ENCODE measurements around the gene RIMS4. TPM values are rescaled to one million over a fixed set of nuclear protein-coding genes. Genes with fewer than 3 reads are reported as not detected.

The RIMS4 gene
- total and polyA plus RNA-seq, 12 donors: 0.11 to 6.3 (median 0.78) TPM; not detected in 1

GRCh38 chr20:44796311-44796710 is 14.0 kb downstream of the RIMS4 start:
- Histone ChIP-seq H3K36me3 (replicated peaks in 1 of 2) (no peaks in the 10 kb centered on the region), H3K4me1 (replicated peaks in 1 of 2) (no peaks in the 10 kb centered on the region), H3K27me3 (no peaks in the 10 kb centered on the region), H3K9me3 (replicated peaks in 1 of 3) (no peaks in the 10 kb centered on the region), H3K27ac (no peak overlapping the region), H3K4me3 (no peak overlapping the region)
- DNase-seq: no peak
- intact Hi-C loops (cut with DNase I): no loop called here
- TF ChIP-seq, protein P1, sequence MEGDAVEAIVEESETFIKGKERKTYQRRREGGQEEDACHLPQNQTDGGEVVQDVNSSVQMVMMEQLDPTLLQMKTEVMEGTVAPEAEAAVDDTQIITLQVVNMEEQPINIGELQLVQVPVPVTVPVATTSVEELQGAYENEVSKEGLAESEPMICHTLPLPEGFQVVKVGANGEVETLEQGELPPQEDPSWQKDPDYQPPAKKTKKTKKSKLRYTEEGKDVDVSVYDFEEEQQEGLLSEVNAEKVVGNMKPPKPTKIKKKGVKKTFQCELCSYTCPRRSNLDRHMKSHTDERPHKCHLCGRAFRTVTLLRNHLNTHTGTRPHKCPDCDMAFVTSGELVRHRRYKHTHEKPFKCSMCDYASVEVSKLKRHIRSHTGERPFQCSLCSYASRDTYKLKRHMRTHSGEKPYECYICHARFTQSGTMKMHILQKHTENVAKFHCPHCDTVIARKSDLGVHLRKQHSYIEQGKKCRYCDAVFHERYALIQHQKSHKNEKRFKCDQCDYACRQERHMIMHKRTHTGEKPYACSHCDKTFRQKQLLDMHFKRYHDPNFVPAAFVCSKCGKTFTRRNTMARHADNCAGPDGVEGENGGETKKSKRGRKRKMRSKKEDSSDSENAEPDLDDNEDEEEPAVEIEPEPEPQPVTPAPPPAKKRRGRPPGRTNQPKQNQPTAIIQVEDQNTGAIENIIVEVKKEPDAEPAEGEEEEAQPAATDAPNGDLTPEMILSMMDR (IDR thresholded peaks at IDR 0.05): no peak
- TF ChIP-seq POLR2A (IDR thresholded peaks at IDR 0.05): no peak

DNA sequence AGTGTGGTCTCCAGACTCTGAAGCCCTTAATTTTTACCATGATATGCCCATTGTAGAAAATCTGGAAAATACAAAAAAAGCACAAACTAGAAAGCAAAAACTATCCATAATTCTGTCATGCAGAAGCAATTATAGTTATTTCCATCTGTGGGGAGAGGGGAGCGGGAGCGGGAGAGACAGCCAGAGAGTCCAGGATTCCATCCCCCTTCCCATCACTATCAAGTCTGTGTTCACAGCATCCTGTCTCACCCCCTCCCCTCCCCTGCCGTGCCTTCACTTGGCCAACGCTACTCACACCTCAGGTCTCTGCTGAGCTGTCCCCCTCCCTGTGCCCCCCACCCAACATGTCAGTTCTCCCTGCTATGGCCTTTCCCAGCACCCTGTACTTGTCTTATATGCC is 14.5 kb downstream of the RIMS4 start:
- Histone ChIP-seq H3K27ac (no peak overlapping the region), H3K4me1 (replicated peaks in 1 of 2) (no peaks in the 10 kb centered on the region), H3K36me3 (replicated peaks in 1 of 2) (no peaks in the 10 kb centered on the region), H3K9me3 (replicated peaks in 1 of 3) (no peaks in the 10 kb centered on the region), H3K27me3 (no peaks in the 10 kb centered on the region), H3K4me3 (no peak overlapping the region)
- intact Hi-C loops (cut with DNase I): no loop called here
- no peak for DNase-seq
- WGBS, 4 donors: 51 to 70% (median 57%) methylated on average over 4 of the region's 4 CpGs
- TF ChIP-seq, protein P1 (IDR thresholded peaks at IDR 0.05): no peak
- TF ChIP-seq POLR2A (IDR thresholded peaks at IDR 0.05): no peak

- Histone ChIP-seq H3K27me3 (no peaks in the 10 kb centered on the region), H3K4me3 (no peak overlapping the region), H3K36me3 (replicated peaks in 1 of 2) (no peaks in the 10 kb centered on the region), H3K9me3 (replicated peaks in 1 of 3) (no peaks in the 10 kb centered on the region), H3K4me1 (replicated peaks in 1 of 2) (no peaks in the 10 kb centered on the region), H3K27ac (no peak overlapping the region)
- intact Hi-C loops (cut with DNase I): no loop called here
- TF ChIP-seq, protein P1 (IDR thresholded peaks at IDR 0.05): no peak
- no peak for TF ChIP-seq POLR2A (IDR thresholded peaks at IDR 0.05)
- 69 to 84% (median 73%) methylated on average over 7 of the region's 7 CpGs for WGBS, 4 donors
- DNase-seq: no peak
Observed at GRCh38 chr20:44792796-44793195, 17.6 kb downstream of the RIMS4 start.

DNA sequence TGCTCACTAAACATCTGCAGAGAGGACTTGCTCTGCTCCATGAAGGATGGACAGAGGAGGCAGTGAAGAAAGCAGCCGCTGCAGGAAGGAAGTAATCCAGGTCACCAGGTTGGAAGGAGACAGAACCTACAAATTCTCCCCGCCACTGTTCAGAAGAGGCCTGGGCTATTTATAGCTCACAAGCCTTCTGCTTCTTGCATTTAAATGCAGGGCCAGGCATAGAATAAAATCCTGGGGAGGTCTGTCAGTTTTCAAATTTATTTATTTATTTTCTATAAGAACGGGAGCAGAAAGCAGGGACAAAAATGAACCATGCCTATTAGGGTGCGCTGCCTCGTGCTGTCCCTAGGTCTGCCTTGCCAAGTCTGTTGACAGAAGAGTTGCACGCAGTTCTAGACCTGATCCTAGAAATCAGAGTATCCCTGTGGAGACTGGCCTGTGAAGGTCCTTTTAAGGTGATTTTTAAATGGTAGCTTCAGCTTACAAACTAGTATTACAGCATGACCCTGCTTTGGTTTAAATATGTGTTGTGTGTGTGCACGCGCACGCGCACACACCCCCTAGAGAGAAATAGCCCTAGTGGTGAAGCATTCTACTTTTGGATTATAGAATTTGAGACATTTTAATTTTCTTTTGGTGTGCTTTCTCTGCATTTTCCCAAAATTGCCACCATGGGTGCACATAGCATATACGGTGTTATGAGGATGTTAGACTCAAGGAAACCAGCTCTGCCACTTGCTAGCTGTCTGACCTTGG is 19.5 kb downstream of the RIMS4 start:
- TF ChIP-seq POLR2A (IDR thresholded peaks at IDR 0.05): no peak
- TF ChIP-seq, protein P1 (IDR thresholded peaks at IDR 0.05): no peak
- Histone ChIP-seq H3K36me3 (replicated peaks in 1 of 2) (no peaks in the 10 kb centered on the region), H3K4me1 (replicated peaks in 1 of 2) (no peaks in the 10 kb centered on the region), H3K9me3 (replicated peaks in 1 of 3) (no peaks in the 10 kb centered on the region), H3K27ac (no peak overlapping the region), H3K27me3 (no peaks in the 10 kb centered on the region), H3K4me3 (no peak overlapping the region)
- DNase-seq: no peak
- 75 to 87% (median 83%) methylated on average over 11 of the region's 11 CpGs for WGBS, 4 donors
- intact Hi-C loops (cut with DNase I): no loop called here
